Raji (cell line): ENCODE measurements around the gene PLEKHA7.

Source experiments
- POLR2A ChIP-seq: IDR thresholded peaks from 2 replicates; pipeline ENCODE4 v1.6.1; 2011; ENCODE audit warnings: low read depth, low read length, control low read depth; ENCODE audit not compliant: insufficient read depth

The PLEKHA7 gene

DNA sequence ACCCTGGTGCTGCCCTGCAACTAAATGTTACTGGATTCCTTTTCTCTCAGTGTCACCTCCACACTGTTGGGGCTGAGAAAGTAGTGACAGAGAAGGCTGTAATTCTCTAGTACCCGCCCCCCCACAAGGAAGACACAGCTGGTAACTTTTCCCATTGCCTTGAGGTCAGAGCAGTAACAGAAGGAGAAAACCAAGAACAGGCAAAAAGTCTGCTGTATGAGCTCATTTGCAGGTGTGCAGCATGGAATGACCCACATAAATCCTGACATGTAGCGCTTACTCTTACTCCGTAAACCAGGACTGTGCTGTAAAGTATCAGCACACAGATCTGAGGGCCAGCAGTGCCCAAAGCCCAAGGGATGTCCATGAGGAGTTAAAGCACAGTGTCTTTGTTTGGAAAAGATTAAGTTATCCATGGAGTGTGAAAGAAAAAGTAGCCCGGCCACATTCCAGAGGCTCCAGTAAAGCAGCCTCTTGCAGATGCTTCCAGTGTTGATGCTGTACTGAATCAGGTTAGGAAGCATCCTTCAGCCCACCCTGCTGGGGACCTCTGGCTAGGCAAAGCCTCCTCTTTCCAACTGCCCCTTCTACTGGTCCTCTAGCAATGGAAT, 120.7 kb downstream of the PLEKHA7 start:
- no peak for TF ChIP-seq POLR2A

DNA sequence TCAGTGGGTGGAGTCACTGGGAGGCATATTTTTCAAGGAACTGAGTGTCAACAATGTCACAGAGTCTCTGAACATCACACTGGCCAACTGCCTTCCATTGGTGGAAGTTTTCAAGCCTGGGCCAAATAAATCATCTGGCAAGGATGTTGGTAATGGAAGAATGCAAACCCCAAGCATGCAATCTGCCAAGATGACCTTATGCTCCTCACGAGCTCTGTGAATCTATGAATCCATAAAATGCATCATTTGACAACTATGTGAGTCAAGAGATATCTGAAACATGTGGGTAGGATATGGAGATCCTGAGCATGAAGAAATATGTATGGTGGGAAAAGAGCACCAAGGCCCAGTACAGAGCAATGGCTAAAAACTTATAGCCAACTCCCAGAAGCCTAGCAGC, 122.2 kb downstream of the PLEKHA7 start:
- no peak for TF ChIP-seq POLR2A

DNA sequence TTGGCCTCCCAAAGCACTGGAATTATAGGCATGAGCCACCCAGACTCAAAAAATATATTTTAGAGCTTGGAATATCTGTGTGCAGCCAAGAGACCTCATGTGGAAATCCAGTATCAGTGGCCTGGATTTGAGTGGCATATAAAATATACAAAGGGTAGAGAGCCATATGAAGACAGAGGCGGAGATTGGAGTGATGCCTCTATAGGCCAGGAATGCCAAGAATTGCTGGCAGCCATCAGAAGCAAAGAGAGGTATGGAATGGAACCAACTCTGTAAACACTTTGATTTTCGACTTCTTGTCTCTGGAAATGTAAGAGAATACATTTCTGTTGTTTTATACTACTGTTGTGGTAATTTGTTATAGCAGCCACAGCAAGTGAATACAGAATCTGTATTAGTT, 123.0 kb downstream of the PLEKHA7 start:
- no peak for TF ChIP-seq POLR2A

DNA sequence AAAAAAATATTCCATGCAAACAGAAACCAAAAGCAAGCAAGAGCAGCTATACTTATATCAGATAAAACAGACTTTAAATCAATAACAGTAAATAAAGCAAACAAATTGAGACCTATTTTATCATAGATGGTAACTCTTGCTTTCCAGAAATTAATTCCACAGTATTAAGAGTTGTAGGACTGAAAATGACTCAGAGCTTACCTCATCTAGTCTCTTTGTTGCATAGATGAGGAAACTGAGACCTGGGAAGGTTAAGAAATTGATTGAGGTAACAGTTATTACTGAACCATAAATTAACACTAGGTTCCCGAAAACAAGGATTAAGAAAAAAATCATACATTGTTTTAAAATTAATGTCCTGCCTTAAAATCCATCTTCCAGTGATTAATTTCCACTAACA, 123.8 kb downstream of the PLEKHA7 start:
- TF ChIP-seq POLR2A, result no peak

DNA sequence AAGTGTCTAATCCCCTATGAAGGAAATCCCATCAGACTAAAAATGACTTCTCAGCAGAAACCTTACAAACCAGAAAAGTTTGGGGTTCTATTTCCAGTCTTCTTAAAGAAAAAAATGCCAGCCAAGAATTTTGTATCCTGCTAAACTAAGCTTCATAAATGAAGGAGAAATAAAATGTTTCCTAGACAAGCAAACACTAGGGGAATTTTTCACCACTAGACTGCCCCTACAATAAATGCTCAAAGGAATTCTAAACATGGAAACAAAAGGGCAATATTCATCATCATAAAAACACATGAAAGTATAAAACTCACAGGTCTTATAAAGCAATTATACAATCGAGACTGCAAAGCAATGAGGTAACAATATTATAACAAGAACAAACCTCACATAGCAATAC, 124.3 kb downstream of the PLEKHA7 start:
- no peak for TF ChIP-seq POLR2A

DNA sequence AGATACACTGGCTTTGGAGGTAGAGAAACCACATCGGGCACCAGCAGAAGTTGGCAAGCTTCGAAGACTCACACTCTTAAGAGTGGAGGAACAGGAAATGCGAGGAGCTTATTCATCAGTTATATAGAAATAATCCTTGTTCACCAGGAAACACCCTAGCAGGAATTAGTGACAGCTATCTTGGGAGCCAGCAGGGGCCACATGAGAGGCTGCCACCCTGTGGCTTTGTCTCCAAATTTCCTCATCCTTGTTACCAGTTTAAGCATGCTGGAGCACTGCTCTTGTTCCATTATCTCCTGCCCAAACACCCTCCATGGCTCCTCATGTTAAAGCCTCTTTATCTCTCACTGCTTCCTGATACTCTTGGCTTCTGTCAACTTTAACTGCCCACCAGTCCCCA, 131.0 kb downstream of the PLEKHA7 start:
- TF ChIP-seq POLR2A, result no peak

DNA sequence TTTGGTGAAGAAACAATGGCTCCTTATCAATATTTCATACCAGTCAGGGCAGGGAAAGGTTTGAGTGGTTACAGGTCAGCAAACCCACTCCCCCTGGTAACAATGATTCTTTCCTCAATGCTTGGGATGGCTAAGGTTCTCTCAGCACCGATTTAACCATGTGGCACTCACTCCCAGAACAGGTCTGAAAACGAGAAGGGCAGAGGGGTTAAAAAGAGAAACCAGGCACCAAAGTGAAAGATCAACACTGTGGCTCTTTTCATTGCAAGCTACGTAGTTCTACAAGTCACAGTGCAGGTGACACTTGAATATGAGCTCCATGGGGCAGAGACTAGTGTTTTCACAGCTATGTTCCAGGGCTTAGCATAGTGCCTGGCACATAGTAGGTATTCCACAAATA, 132.4 kb downstream of the PLEKHA7 start:
- TF ChIP-seq POLR2A, result no peak

DNA sequence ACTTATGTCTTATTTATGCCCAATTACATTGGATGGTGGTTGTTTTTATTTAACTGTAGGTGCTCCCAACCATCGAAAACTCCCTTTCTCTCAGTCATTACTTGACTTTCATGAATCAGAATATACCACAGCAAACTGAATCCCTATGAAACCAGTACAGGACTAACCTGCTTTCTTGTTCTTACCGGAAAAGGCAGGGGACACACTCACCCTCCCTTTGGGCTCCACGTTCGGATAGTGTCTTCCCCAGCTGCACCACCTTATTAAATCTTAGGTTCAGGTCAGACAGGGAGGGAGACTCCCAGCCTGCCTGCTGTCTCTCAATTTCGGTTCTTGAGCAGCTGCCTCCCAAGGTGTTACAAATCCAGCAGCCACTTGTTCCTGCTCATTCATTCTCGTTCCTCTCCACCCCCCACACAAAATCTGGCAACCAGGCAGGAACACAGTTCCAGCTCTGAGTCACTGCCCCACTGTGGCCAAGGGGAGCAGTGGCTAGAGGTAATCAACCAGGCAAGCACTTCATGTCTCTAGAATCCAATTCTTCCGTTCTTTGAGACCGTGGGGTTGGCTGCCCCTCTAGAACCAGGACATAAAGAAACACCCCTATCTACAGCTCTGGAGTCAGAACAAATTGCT, 133.0 kb downstream of the PLEKHA7 start:
- TF ChIP-seq POLR2A, result no peak

DNA sequence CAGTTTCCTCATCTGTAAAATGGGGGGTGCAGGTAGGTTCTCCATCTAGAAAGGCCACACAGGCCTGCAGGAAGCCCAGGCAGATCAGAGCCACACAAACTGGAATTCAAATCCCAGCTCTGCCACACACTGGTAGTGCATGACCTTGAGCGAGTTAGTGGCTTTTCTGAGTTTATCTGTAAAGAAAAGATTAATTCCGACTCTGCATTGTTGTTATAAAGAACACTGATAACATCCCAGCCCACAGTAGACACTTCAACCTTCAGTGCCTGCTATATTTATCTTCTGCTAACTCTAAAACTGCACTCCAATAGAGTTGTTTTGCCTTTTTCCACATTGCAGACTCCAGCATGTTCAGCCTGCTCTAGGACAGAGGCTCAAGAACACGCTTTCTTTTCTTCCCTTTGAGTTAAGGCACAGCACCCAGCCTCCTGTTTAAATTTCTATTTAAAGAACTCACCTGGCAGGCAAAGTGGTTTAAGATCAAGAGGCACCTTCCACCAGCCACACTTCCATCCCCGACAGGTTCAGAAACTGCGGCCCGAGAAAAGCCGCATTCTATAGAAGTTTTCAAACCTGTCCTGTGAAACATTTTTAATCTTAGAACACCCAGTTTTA, 133.9 kb downstream of the PLEKHA7 start:
- no peak for TF ChIP-seq POLR2A

DNA sequence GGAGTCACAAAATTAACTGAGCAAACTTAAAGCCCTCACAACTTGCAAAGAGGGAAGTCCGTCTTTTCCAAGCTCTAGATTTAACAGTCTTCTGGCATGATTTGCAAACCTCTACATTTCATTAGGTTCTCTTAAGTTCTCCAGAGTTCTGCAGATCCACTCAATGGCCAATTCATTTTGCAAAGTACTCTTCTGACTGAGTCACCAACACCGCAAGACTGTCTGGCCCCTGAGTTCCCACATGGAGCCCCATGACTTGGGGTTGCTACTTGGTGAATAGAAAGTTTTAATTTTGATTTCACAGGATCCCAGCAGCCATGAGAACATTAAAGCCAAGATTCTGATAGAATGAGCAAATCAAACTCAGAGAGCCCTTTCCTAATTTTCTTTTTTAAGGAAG, 134.5 kb downstream of the PLEKHA7 start:
- no peak for TF ChIP-seq POLR2A

DNA sequence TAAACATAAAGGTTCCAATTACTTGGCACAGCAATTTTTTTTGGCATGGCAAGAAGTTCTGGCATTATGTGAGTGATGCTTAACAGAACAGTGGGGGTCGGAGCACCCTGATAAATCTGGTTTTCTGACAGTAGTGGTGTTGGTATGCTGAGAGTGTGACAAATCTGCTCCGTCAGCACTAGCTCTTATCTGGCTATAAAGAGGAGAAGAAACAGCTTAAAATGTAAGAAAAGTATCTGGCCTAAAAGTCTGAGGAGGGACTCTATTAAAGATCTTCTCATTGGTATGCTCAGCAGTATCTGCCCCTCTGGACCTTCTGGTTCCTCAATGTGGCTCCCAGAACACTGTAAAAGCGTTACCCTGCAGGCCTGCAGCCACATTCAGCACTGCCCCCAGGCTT, 137.4 kb downstream of the PLEKHA7 start:
- no peak for TF ChIP-seq POLR2A

DNA sequence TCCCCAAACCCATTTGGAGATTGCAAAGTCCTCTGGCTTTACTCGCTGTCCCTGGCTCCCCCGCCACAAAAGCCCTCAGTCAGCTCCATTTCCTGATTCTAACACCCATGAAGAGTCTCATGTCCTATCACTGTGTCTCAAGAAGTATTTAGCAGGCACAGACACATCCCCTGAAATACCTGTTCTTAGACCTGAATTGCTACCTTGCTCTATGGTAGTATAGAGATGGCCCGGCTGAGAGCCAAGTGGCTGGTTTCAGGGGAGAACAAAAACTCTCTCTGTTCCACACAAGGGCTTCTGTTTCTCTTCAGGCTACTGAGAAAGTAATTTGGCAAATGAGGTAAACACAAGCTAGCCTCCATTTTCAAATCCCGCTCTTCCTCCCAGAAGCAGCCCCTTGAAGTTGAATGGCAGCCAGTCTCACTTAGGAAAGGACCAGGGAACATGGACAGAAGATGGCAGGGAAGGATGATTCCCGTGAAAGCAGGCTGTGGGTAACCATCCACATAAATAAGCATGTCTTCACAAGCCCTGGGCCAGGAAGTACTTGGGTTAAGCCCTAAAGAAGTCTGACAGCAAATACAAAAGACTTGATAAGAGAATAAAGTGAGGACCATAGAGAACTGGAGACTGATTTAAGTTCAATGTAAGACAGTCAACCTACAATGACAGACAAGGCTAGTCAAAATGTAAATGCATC, 138.0 kb downstream of the PLEKHA7 start:
- no peak for TF ChIP-seq POLR2A

DNA sequence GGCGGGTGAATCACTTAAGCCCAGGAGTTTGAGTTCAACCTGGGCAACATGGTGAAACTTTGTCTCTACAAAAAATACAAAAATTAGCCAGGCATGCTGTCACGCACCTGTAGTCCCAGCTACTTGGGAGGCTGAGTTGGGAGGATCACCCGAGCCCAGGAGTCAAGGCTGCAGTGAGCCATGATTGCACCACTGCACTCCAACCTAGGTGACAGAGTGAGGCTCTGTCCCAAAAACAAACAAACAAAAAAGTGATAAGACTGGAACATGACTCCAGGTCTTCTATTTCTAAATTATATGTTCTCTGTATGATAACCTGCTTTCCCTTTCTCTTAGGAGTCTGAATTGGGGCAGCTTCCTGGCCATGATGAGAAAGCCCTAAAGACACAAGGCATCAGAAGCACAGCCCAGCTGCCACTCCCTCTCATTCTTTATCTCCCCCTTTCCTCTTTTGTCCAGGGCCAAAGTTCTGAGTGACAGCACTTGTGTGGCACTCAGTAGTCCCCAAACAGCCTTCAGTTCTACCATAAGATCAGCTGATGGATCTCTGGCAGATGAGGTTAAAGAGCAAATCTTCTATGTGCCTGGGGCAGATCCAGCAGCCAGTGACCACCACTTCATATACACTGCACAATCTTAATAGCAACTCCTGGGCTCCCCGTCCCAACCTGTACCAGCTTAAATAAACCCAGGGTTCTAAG, 139.8 kb downstream of the PLEKHA7 start:
- TF ChIP-seq POLR2A, result no peak

DNA sequence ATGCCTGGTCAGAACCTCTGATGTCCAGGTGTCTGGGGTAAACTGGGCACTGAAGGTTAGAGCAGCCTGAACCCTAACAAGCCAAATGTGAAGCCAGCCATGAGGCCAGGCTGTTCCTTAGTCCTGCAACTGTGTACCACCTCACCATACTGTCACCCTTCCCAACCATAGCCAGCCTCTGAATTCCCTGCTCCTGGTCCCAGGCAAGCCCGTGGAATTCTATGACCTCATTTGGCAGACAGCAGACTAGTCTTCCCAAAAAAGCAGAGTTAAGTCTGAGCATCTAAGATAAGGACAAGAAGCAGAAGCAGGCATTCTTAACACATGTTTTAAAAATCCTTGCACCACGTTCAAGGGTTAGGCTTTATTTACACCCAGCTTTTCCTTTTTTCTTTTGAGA, 140.9 kb downstream of the PLEKHA7 start:
- no peak for TF ChIP-seq POLR2A

DNA sequence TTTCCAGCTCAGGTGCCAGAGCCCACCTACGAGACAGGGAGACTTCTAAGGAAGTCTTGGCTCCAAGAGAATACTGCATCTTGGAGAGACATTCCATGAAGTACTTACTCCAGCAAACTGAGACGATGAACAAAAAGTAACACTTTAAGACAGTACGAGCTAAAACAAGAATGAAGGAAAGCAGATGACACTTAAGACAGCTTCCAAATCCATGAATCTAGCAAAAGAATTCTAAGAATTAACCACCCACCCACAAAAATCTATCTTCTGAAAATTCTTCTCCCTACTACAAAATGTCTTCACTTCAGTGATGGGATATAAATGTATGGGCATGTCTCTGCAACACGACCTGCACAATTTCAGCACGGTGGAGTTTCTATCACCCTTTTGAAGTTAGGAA, 142.8 kb downstream of the PLEKHA7 start:
- no peak for TF ChIP-seq POLR2A
